Erythroblast (primary cell): ENCODE measurements around the gene MYL7.

ENCODE experiments used
- DNase-seq, 2 experiments: peaks; one replicate each; lab custom pipeline; 2025; lab: John Stamatoyannopoulos, UW
- GATA1 ChIP-seq: IDR thresholded peaks from 2 replicates; pipeline ENCODE4 v1.6.1; 2011; ENCODE audit warnings: low read depth, mild to moderate bottlenecking, control low read depth, low read length, moderate library complexity
- POLR2A ChIP-seq: IDR thresholded peaks from 2 replicates; pipeline ENCODE4 v1.6.1; 2011; ENCODE audit warnings: mild to moderate bottlenecking, low read length

The MYL7 gene

GRCh38 chr7:44103923-44104859 is 36.9 kb downstream of the MYL7 start, which contains the start of gene AEBP1:
Gene AEBP1, plus strand, starts transcription at chr7:44104345. Its CDS starts 321 bp downstream, at chr7:44104666.
- TF ChIP-seq POLR2A = no peak
- no peak for TF ChIP-seq GATA1
- no peak for DNase-seq

GRCh38 chr7:44103566-44103922 is 37.6 kb downstream of the MYL7 start:
- TF ChIP-seq POLR2A (no peak), GATA1 (no peak)
- no peak for DNase-seq

GRCh38 chr7:44102846-44103565 is 38.1 kb downstream of the MYL7 start:
- no peak for DNase-seq
- TF ChIP-seq POLR2A = no peak
- no peak for TF ChIP-seq GATA1

- TF ChIP-seq GATA1 (no peak), POLR2A (no peak)
- DNase-seq = no peak
These were observed 38.9 kb downstream of the MYL7 start for GRCh38 chr7:44101966-44102845.

- no peak for DNase-seq
- TF ChIP-seq POLR2A = no peak
- no peak for TF ChIP-seq GATA1
These were observed 39.7 kb downstream of the MYL7 start for GRCh38 chr7:44101303-44101965.

GRCh38 chr7:44100458-44101302 is 40.5 kb downstream of the MYL7 start:
- TF ChIP-seq GATA1 = no peak
- no peak for TF ChIP-seq POLR2A
- no peak for DNase-seq

- no peak for DNase-seq
- TF ChIP-seq POLR2A = no peak
These were observed 41.5 kb downstream of the MYL7 start for GRCh38 chr7:44099669-44100068.

GRCh38 chr7:44098092-44099068 is 42.8 kb downstream of the MYL7 start:
- no peak for DNase-seq

GRCh38 chr7:44097064-44097932 is 43.8 kb downstream of the MYL7 start:
- TF ChIP-seq POLR2A = no peak
- TF ChIP-seq GATA1 = no peak
- DNase-seq = no peak

More at GRCh38 chr7:44098092-44099068, 42.8 kb downstream of the MYL7 start:
- TF ChIP-seq POLR2A (no peak), GATA1 (no peak)

GRCh38 chr7:44096326-44096881 is 44.7 kb downstream of the MYL7 start:
- TF ChIP-seq POLR2A = no peak
- TF ChIP-seq GATA1 = no peak
- no peak for DNase-seq
